ENCODE results near the gene USP51. TPM values are rescaled to one million over a fixed set of nuclear protein-coding genes. Genes with fewer than 3 reads are reported as not detected.

The USP51 gene
- total and polyA plus RNA-seq, 2 donors (not counting 1 experiment from before 2014, with no cell fraction given): 0.91 to 3.2 TPM

DNA sequence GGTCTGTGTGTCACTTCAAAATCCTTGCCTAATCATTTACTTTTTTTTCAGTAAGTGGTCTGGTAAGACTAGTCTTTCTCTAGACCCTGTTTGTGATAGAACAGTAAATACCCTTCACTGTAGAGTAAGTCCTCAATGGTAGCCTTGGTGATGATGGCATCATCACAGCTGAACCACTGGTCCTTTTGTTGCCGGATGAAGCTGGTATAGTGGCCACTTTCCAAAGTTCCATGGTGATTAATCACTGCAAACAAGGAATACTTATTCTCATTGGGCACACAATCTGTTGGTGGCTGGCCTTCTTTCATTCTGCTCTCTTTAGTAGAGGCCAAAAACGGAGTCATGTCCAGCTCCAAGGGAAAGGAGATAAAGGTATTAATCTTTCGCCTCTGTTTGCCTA, 2.9 kb downstream of the USP51 start:
- Histone ChIP-seq H2AFZ (ENCODE audit: insufficient read depth, low read depth, low read length, poor library complexity, severe bottlenecking) (no peak overlapping the region), H3K9me3 (ENCODE audit: control extremely low read depth in 1 of 3, control insufficient read depth in 2 of 3, insufficient read depth in 1 of 3, low read length in 2 of 3) (no peaks in the 10 kb centered on the region), H3K4me3 (ENCODE audit: control extremely low read depth in 1 of 5, extremely low read depth in 1 of 5, insufficient read depth in 1 of 5, low read depth in 2 of 5, low read length in 4 of 5) (no peak overlapping the region), H3K4me1 (ENCODE audit: control insufficient read depth in 2 of 2, insufficient read depth in 2 of 2, low read length in 2 of 2) (peaks cover 3 to 11% of the 10 kb centered on the region in 2 donors), H3K4me2 (replicated peaks; ENCODE audit: low read depth, low read length, poor library complexity, severe bottlenecking) (no peak overlapping the region), H3K36me3 (replicated peaks in 1 of 2; ENCODE audit: control extremely low read depth in 1 of 2, control insufficient read depth in 1 of 2, extremely low read depth in 1 of 2, insufficient read depth in 2 of 2, low read length in 1 of 2) (no peaks in the 10 kb centered on the region), H3K27me3 (replicated peaks in 1 of 4; ENCODE audit: control extremely low read depth in 1 of 4, control insufficient read depth in 3 of 4, insufficient read depth in 4 of 4, low read length in 3 of 4) (no peaks in the 10 kb centered on the region), H4K20me1 (ENCODE audit: control insufficient read depth, insufficient read depth, low read length, poor library complexity, severe bottlenecking) (no peaks in the 10 kb centered on the region), H3K79me2 (ENCODE audit: control insufficient read depth, insufficient read depth, low read length) (no peaks in the 10 kb centered on the region), H3K9ac (ENCODE audit: low read length) (no peak overlapping the region), H3K27ac (ENCODE audit: low read length in 2 of 2) (no peak overlapping the region)
- Mint-ChIP-seq H3K27ac (no peak overlapping the region), H3K27me3 (no peaks in the 10 kb centered on the region), H3K4me3 (no peak overlapping the region), H3K4me1 (peaks cover 15% of the 10 kb centered on the region), H3K9me3 (ENCODE audit: insufficient read depth) (no peaks in the 10 kb centered on the region)
- intact Hi-C loops (cut with micrococcal nuclease): no loop called here
- ATAC-seq (ENCODE audit: low read depth) (no peak), DNase-seq (no peak)
- WGBS (ENCODE audit: insufficient coverage): 100% methylated on average over 1 of the region's 3 CpGs
- ChIA-PET CTCF (no interaction called here), POLR2A (no interaction called here)
- TF ChIP-seq EZH2 (IDR thresholded peaks at IDR 0.05; ENCODE audit: borderline replicate concordance, insufficient read depth, low read depth, low read length, poor library complexity, severe bottlenecking): no peak
- TF ChIP-seq, protein P1, sequence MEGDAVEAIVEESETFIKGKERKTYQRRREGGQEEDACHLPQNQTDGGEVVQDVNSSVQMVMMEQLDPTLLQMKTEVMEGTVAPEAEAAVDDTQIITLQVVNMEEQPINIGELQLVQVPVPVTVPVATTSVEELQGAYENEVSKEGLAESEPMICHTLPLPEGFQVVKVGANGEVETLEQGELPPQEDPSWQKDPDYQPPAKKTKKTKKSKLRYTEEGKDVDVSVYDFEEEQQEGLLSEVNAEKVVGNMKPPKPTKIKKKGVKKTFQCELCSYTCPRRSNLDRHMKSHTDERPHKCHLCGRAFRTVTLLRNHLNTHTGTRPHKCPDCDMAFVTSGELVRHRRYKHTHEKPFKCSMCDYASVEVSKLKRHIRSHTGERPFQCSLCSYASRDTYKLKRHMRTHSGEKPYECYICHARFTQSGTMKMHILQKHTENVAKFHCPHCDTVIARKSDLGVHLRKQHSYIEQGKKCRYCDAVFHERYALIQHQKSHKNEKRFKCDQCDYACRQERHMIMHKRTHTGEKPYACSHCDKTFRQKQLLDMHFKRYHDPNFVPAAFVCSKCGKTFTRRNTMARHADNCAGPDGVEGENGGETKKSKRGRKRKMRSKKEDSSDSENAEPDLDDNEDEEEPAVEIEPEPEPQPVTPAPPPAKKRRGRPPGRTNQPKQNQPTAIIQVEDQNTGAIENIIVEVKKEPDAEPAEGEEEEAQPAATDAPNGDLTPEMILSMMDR (IDR thresholded peaks at IDR 0.05): no peak

DNA sequence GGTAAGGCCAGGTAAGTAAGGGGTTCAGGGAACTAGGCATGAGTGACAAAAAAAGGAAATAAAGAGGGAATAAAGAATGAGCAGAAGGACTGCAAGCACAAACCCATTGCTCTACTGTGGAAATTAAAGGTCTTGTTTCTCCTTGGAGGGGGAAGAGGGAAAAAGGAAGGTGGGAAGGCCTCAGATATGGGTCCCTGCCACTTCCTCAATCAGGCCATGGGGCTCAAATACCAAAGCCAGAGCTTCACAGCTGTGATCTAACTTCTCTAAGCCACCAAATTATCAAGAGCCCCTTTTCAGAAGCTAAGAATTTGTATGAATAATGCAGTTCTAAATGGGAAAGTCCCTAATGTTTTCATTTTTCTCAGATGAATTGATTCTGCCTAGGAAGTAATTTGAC, 4.7 kb downstream of the USP51 start:
- no peak for TF ChIP-seq EZH2 (IDR thresholded peaks at IDR 0.05; ENCODE audit: borderline replicate concordance, insufficient read depth, low read depth, low read length, poor library complexity, severe bottlenecking)
- TF ChIP-seq, protein P1 (IDR thresholded peaks at IDR 0.05): no peak
- no peaks in the 10 kb centered on the region for H4K20me1 ChIP-seq (ENCODE audit: control insufficient read depth, insufficient read depth, low read length, poor library complexity, severe bottlenecking)
- Mint-ChIP-seq H3K9me3 (ENCODE audit: insufficient read depth) (no peaks in the 10 kb centered on the region), H3K27me3 (no peaks in the 10 kb centered on the region), H3K4me1 (peaks cover 14% of the 10 kb centered on the region), H3K27ac (no peak overlapping the region), H3K4me3 (no peak overlapping the region)
- ChIA-PET CTCF (no interaction called here), POLR2A (no interaction called here)
- intact Hi-C loops (cut with micrococcal nuclease): no loop called here
- no peaks in the 10 kb centered on the region for H3K9me3 ChIP-seq (ENCODE audit: control extremely low read depth in 1 of 3, control insufficient read depth in 2 of 3, insufficient read depth in 1 of 3, low read length in 2 of 3)
- H3K36me3 ChIP-seq (replicated peaks in 1 of 2; ENCODE audit: control extremely low read depth in 1 of 2, control insufficient read depth in 1 of 2, extremely low read depth in 1 of 2, insufficient read depth in 2 of 2, low read length in 1 of 2): no peaks in the 10 kb centered on the region
- H2AFZ ChIP-seq (ENCODE audit: insufficient read depth, low read depth, low read length, poor library complexity, severe bottlenecking): no peak overlapping the region
- no peak overlapping the region for H3K4me2 ChIP-seq (replicated peaks; ENCODE audit: low read depth, low read length, poor library complexity, severe bottlenecking)
- no peak for ATAC-seq (ENCODE audit: low read depth)
- no peak overlapping the region for H3K9ac ChIP-seq (ENCODE audit: low read length)
- no peak for DNase-seq
- H3K4me1 ChIP-seq (ENCODE audit: control insufficient read depth in 2 of 2, insufficient read depth in 2 of 2, low read length in 2 of 2): peaks cover under 1 to 10% of the 10 kb centered on the region in 2 donors
- H3K4me3 ChIP-seq (ENCODE audit: control extremely low read depth in 1 of 5, extremely low read depth in 1 of 5, insufficient read depth in 1 of 5, low read depth in 2 of 5, low read length in 4 of 5): no peak overlapping the region
- H3K79me2 ChIP-seq (ENCODE audit: control insufficient read depth, insufficient read depth, low read length): no peaks in the 10 kb centered on the region
- no peak overlapping the region for H3K27ac ChIP-seq (ENCODE audit: low read length in 2 of 2)
- no peaks in the 10 kb centered on the region for H3K27me3 ChIP-seq (replicated peaks in 1 of 4; ENCODE audit: control extremely low read depth in 1 of 4, control insufficient read depth in 3 of 4, insufficient read depth in 4 of 4, low read length in 3 of 4)

Data from B cell (primary cell).